IMR-90 (cell line): ENCODE results near the gene CNGB1. TPM values are rescaled to one million over a fixed set of nuclear protein-coding genes. Genes with fewer than 3 reads are reported as not detected.

Experiments
- ATAC-seq: fragments of 200-7000 bp; cut with Tn5 transposase; 2 replicates; pipeline ENCODE4 v1.9.1; 2020; ENCODE audit warnings: low read depth, mild to moderate bottlenecking, moderate library complexity
- BruUV-seq: library from RNA; stranded (reverse); fragments of 400-500 nt; replicated peaks from 2 replicates; lab custom pipeline; 2021; lab: Mats Ljungman, UMichigan
- CTCF ChIA-PET: fragments of 300-600 bp; formaldehyde crosslinking; extraction: SDS; loops from one replicate; lab custom pipeline; 2021; ENCODE audit warnings: antibody characterized with exemption; lab: Yijun Ruan, JAX
- POLR2A ChIA-PET: fragments of 300-600 bp; sonication (Branson Sonifier 250); formaldehyde crosslinking; loops from one replicate; lab custom pipeline; 2022; ENCODE audit warnings: antibody characterized with exemption; ENCODE audit not compliant: unreplicated experiment; lab: Charles Lee
- DNase-seq: peaks from one replicate; pipeline ENCODE4 v3.0.0; 2013
- H2AFZ ChIP-seq: replicated peaks from 2 replicates; pipeline ENCODE3; 2013; ENCODE audit warnings: low read length, mild to moderate bottlenecking; ENCODE audit not compliant: poor library complexity
- H2AK5ac ChIP-seq: 2 replicates; pipeline ENCODE4 v1.6.1; 2013; ENCODE audit warnings: low read depth, low read length, inconsistent platforms
- H2AK9ac ChIP-seq: replicated peaks from 2 replicates; pipeline ENCODE3; 2013; ENCODE audit warnings: mild to moderate bottlenecking, low read depth, low read length, moderate library complexity; ENCODE audit not compliant: poor library complexity
- H2BK120ac ChIP-seq: 2 replicates; pipeline ENCODE4 v1.6.1; 2013; ENCODE audit warnings: low read depth, low read length, inconsistent platforms
- H2BK15ac ChIP-seq: 3 replicates; pipeline ENCODE4 v1.6.1; 2013; ENCODE audit warnings: low read depth, low read length, inconsistent platforms
- H2BK20ac ChIP-seq: 2 replicates; pipeline ENCODE4 v1.6.1; 2013; ENCODE audit warnings: low read depth, mild to moderate bottlenecking, inconsistent platforms, low read length, moderate library complexity
- H2BK5ac ChIP-seq: 2 replicates; pipeline ENCODE4 v1.6.1; 2013; ENCODE audit warnings: mild to moderate bottlenecking, low read depth, low read length, inconsistent platforms; ENCODE audit not compliant: poor library complexity, severe bottlenecking
- H3K14ac ChIP-seq: replicated peaks from 2 replicates; pipeline ENCODE4 v1.6.1; 2013; ENCODE audit warnings: low read depth, low read length, inconsistent platforms
- H3K18ac ChIP-seq: 2 replicates; pipeline ENCODE4 v1.6.1; 2013; ENCODE audit warnings: low read depth, low read length, control low read depth
- H3K23ac ChIP-seq: 2 replicates; pipeline ENCODE4 v1.6.1; 2013; ENCODE audit warnings: low read depth, low read length, inconsistent platforms
- H3K27ac ChIP-seq: 2 replicates; pipeline ENCODE4 v1.5.1; 2013; ENCODE audit warnings: mild to moderate bottlenecking, control low read depth, low read length; ENCODE audit not compliant: insufficient read depth
- H3K27me3 ChIP-seq: 2 replicates; pipeline ENCODE4 v1.6.1; 2013; ENCODE audit warnings: low read length; ENCODE audit not compliant: control insufficient read depth, insufficient read depth
- H3K36me3 ChIP-seq: 2 replicates; pipeline ENCODE4 v1.6.1; 2013; ENCODE audit warnings: low read length, mixed read lengths; ENCODE audit not compliant: control insufficient read depth, insufficient read depth
- H3K4ac ChIP-seq: 2 replicates; pipeline ENCODE4 v1.6.1; 2013; ENCODE audit warnings: low read depth, low read length, inconsistent platforms
- H3K4me1 ChIP-seq: 2 replicates; pipeline ENCODE4 v1.6.1; 2013; ENCODE audit warnings: low read length, mixed read lengths; ENCODE audit not compliant: control insufficient read depth, insufficient read depth
- H3K4me2 ChIP-seq: 2 replicates; pipeline ENCODE4 v1.6.1; 2013; ENCODE audit warnings: low read depth, mild to moderate bottlenecking, control low read depth, low read length, moderate library complexity
- H3K4me3 ChIP-seq: 2 replicates; pipeline ENCODE4 v1.5.1; 2013; ENCODE audit warnings: low read depth, mild to moderate bottlenecking, control low read depth, low read length, moderate library complexity; ENCODE audit not compliant: insufficient read depth
- H3K56ac ChIP-seq: 2 replicates; pipeline ENCODE4 v1.6.1; 2013; ENCODE audit warnings: low read length, inconsistent platforms; ENCODE audit not compliant: insufficient read depth; ENCODE audit errors: extremely low read depth
- H3K79me1 ChIP-seq, 2 experiments: 2 replicates each; pipeline ENCODE4 v1.6.1; 2013; ENCODE audit warnings: low read length in 2 of 2, inconsistent platforms in 1 of 2, low read depth in 1 of 2
- H3K9ac ChIP-seq: 2 replicates; pipeline ENCODE4 v1.6.1; 2013; ENCODE audit warnings: low read depth, low read length, control low read depth
- H3K9me1 ChIP-seq: 2 replicates; pipeline ENCODE4 v1.6.1; 2013; ENCODE audit warnings: low read length, inconsistent platforms; ENCODE audit not compliant: insufficient read depth
- H3K9me3 ChIP-seq: 2 replicates; pipeline ENCODE4 v1.6.1; 2013; ENCODE audit warnings: low read length; ENCODE audit not compliant: control insufficient read depth, insufficient read depth
- H4K20me1 ChIP-seq: 2 replicates; pipeline ENCODE4 v1.6.1; 2013; ENCODE audit warnings: low read length, inconsistent platforms; ENCODE audit not compliant: insufficient read depth
- H4K5ac ChIP-seq: 2 replicates; pipeline ENCODE4 v1.6.1; 2013; ENCODE audit warnings: mild to moderate bottlenecking, low read depth, low read length, control low read depth
- H4K8ac ChIP-seq, 2 experiments: 2 replicates each; pipeline ENCODE4 v1.6.1; 2013; ENCODE audit warnings: low read depth in 2 of 2, low read length in 2 of 2, control low read depth in 1 of 2, inconsistent platforms in 1 of 2
- H4K91ac ChIP-seq: 2 replicates; pipeline ENCODE4 v1.6.1; 2013; ENCODE audit warnings: low read depth, low read length, inconsistent platforms; ENCODE audit not compliant: insufficient read depth
- BHLHE40 ChIP-seq: fragments of 150-350 bp; IDR thresholded peaks from 2 replicates; pipeline ENCODE4 v1.6.1; 2016; ENCODE audit warnings: mild to moderate bottlenecking, low read depth, low read length
- CEBPB ChIP-seq: IDR thresholded peaks from 2 replicates; pipeline ENCODE4 v1.6.1; 2012; ENCODE audit warnings: low read depth, low read length, improper control_type of control experiment
- FOS ChIP-seq: fragments of 150-350 bp; IDR thresholded peaks from 2 replicates; pipeline ENCODE4 v1.6.1; 2016; ENCODE audit warnings: low read depth, low read length
- MAFK ChIP-seq: IDR thresholded peaks from 2 replicates; pipeline ENCODE4 v1.6.1; 2012; ENCODE audit warnings: low read depth, low read length, improper control_type of control experiment
- MAZ ChIP-seq: IDR thresholded peaks from 2 replicates; pipeline ENCODE4 v1.6.1; 2012; ENCODE audit warnings: low read depth, mild to moderate bottlenecking, low read length, improper control_type of control experiment, moderate library complexity, borderline replicate concordance
- MXI1 ChIP-seq: IDR thresholded peaks from 2 replicates; pipeline ENCODE4 v1.6.1; 2012; ENCODE audit warnings: low read depth, mild to moderate bottlenecking, low read length, moderate library complexity, borderline replicate concordance
- NFE2L2 ChIP-seq: fragments of 150-350 bp; IDR thresholded peaks from 2 replicates; pipeline ENCODE4 v1.6.1; 2016; ENCODE audit warnings: low read depth, mild to moderate bottlenecking, low read length
- POLR2A ChIP-seq: IDR thresholded peaks from 2 replicates; pipeline ENCODE4 v1.6.1; 2012; ENCODE audit warnings: mild to moderate bottlenecking, low read depth, low read length
- RAD21 ChIP-seq: IDR thresholded peaks from 2 replicates; pipeline ENCODE4 v1.6.1; 2012; ENCODE audit warnings: low read length, improper control_type of control experiment
- RCOR1 ChIP-seq: IDR thresholded peaks from 2 replicates; pipeline ENCODE4 v1.6.1; 2012; ENCODE audit warnings: mild to moderate bottlenecking, low read length, improper control_type of control experiment; ENCODE audit not compliant: insufficient replicate concordance
- RFX5 ChIP-seq: IDR thresholded peaks from 2 replicates; pipeline ENCODE4 v1.8.0; 2012; ENCODE audit warnings: low read depth, mild to moderate bottlenecking, low read length, moderate library complexity
- WGBS, 2 experiments: methylation state at CpG; one replicate each; pipeline versions ENCODE4 v1.1.5 to v1.1.7; 2013; ENCODE audit warnings: missing lambda C conversion rate in 2 of 2; ENCODE audit not compliant: insufficient read length in 1 of 2; ENCODE audit errors: extremely low coverage in 2 of 2; 5-methylcytosine and 5-hydroxymethylcytosine counted together
- dilution Hi-C: fragments of 300-500 bp; cut with HindIII; formaldehyde crosslinking; loops from one replicate; pipeline ENCODE4 v1.14.3; 2018; ENCODE audit warnings: low sequenced_read_pairs; ENCODE audit not compliant: unreplicated experiment
- in situ Hi-C: fragments of 300-500 bp; cut with MboI; formaldehyde crosslinking; loops from 3 replicates; pipeline ENCODE4 v1.14.3; 2019; ENCODE audit warnings: low sequenced_read_pairs, inconsistent platforms, mixed read lengths
- intact Hi-C: fragments of 100-400 bp; cut with micrococcal nuclease; formaldehyde crosslinking; loops from 2 replicates; pipeline ENCODE4 v1.10.0; 2022
- polyA plus RNA-seq, 3 experiments: library from polyadenylated mRNA; depleted of rRNA; stranded (reverse); fragments of >200 nt; gene quantifications; 2 replicates each; pipeline ENCODE4 v1.2.3, GENCODE V29; 2012; ENCODE audit warnings: low replicate concordance in 1 of 3
- total RNA-seq: library from RNA; depleted of rRNA; stranded (reverse); fragments of >200 nt; gene quantifications from 2 replicates; pipeline ENCODE4 v1.2.3, GENCODE V29; 2012
- TF ChIP-seq, protein P1 (sequence below): fragments of 150-350 bp; IDR thresholded peaks from 2 replicates; pipeline ENCODE4 v1.6.1; 2016; ENCODE audit warnings: low read depth, mild to moderate bottlenecking, low read length, moderate library complexity, borderline replicate concordance
- TF ChIP-seq, protein P2 (sequence below): fragments of 150-350 bp; IDR thresholded peaks from 2 replicates; pipeline ENCODE4 v1.6.1; 2017; ENCODE audit warnings: mild to moderate bottlenecking, antibody characterized with exemption, low read length, low read depth

CNGB1 gene
- total and polyA plus RNA-seq, 2 of the 4 experiments (the other 2 are of a cell fraction), result not detected

DNA sequence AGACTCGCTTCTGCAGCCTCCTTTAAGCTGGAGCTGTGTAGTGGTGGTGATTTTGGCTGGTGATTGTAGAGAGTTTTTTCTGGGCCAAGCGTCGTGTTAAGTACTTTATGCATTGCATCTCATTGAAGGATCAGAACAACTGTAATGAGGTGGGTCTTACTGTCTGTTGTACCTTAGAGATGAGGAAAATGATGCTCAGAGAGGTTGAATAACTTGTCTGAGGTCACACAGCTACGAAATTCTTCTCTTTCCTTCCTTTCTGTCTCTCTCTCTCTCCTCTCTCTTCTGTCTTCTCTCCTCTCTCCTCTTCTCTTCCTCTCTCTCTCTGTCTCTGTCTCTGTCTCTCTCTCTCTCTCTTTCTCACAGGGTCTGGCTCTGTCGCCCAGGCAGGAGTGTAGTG is 82.8 kb downstream of the CNGB1 start:
- in situ Hi-C loops, result no loop called here
- H3K27ac ChIP-seq, result no peak overlapping the region
- intact Hi-C loops, result no loop called here
- H3K4me1 ChIP-seq, result peaks cover 6% of the 10 kb centered on the region
- H3K18ac ChIP-seq, result no peak overlapping the region
- no peak overlapping the region for H3K4ac ChIP-seq
- no peaks in the 10 kb centered on the region for H3K9me3 ChIP-seq
- H4K20me1 ChIP-seq, result no peaks in the 10 kb centered on the region
- 100% methylated on average over 1 of the region's 5 CpGs; no CpG with 5 or more reads in 1 of the 2 experiments for WGBS, 2 experiments
- H3K56ac ChIP-seq, result no peak overlapping the region
- no peak overlapping the region for H2BK20ac ChIP-seq
- no peak overlapping the region for H3K4me3 ChIP-seq
- no peak overlapping the region for H2AK9ac ChIP-seq
- peaks cover 40% of the 10 kb centered on the region for H3K27me3 ChIP-seq
- POLR2A ChIA-PET, result no interaction called here
- TF ChIP-seq, protein P1, sequence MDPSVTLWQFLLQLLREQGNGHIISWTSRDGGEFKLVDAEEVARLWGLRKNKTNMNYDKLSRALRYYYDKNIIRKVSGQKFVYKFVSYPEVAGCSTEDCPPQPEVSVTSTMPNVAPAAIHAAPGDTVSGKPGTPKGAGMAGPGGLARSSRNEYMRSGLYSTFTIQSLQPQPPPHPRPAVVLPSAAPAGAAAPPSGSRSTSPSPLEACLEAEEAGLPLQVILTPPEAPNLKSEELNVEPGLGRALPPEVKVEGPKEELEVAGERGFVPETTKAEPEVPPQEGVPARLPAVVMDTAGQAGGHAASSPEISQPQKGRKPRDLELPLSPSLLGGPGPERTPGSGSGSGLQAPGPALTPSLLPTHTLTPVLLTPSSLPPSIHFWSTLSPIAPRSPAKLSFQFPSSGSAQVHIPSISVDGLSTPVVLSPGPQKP, result no peak
- no peak for TF ChIP-seq RCOR1
- TF ChIP-seq FOS, result no peak
- TF ChIP-seq POLR2A, result no peak
- TF ChIP-seq BHLHE40, result no peak
- TF ChIP-seq, protein P2, sequence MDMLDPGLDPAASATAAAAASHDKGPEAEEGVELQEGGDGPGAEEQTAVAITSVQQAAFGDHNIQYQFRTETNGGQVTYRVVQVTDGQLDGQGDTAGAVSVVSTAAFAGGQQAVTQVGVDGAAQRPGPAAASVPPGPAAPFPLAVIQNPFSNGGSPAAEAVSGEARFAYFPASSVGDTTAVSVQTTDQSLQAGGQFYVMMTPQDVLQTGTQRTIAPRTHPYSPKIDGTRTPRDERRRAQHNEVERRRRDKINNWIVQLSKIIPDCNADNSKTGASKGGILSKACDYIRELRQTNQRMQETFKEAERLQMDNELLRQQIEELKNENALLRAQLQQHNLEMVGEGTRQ, result no peak
- TF ChIP-seq RAD21, result no peak
- TF ChIP-seq MXI1, result no peak
- TF ChIP-seq MAFK, result no peak
- TF ChIP-seq RFX5, result no peak
- no peak for TF ChIP-seq CEBPB
- no peak for TF ChIP-seq NFE2L2
- no peak for TF ChIP-seq MAZ
- H4K5ac ChIP-seq, result no peak overlapping the region
- dilution Hi-C loops, result no loop called here
- H3K79me1 ChIP-seq, result no peaks in the 10 kb centered on the region
- ATAC-seq (no peak), DNase-seq (no peak)
- BruUV-seq, result no TSS peak
- CTCF ChIA-PET, result no interaction called here
- H3K4me2 ChIP-seq, result no peak overlapping the region
- H3K23ac ChIP-seq, result no peak overlapping the region
- H2AK5ac ChIP-seq, result no peak overlapping the region
- no peak overlapping the region for H3K9ac ChIP-seq
- H2AFZ ChIP-seq, result no peak overlapping the region
- H3K9me1 ChIP-seq, result peaks cover 11% of the 10 kb centered on the region
- no peak overlapping the region for H2BK5ac ChIP-seq
- no peak overlapping the region for H2BK15ac ChIP-seq
- H3K36me3 ChIP-seq, result no peaks in the 10 kb centered on the region
- no peak overlapping the region for H4K8ac ChIP-seq
- H4K91ac ChIP-seq, result no peak overlapping the region
- H3K14ac ChIP-seq, result no peak overlapping the region
- H2BK120ac ChIP-seq, result no peak overlapping the region
